CD4-positive, CD25-positive, alpha-beta regulatory T cell (primary cell): ENCODE results near the gene ATP8B1. TPM values are rescaled to one million over a fixed set of nuclear protein-coding genes. Genes with fewer than 3 reads are reported as not detected.
A peak's percentile ranks its signal among the peaks of the same experiment; 100 is the strongest.

Experiments used
- ATAC-seq, 2 donors: fragments of 150-1000 bp; cut with Tn5 transposase; one replicate each; pipeline ENCODE4 v1.10.0; 2021; ENCODE audit warnings: low read depth in 2 of 2, moderate number of reproducible peaks in 2 of 2, moderate library complexity in 1 of 2
- DNase-seq, 3 donors: peaks; one replicate each; pipeline versions ENCODE4 v3.0.0 to v3.0.0-alpha.2; 2012 to 2022; ENCODE audit warnings: mixed read lengths in 1 of 3
- H3K27ac ChIP-seq: one replicate; pipeline ENCODE4 v1.7.0; 2013; ENCODE audit warnings: mild to moderate bottlenecking, low read length; ENCODE audit not compliant: insufficient read depth, poor library complexity, severe bottlenecking
- H3K27me3 ChIP-seq: one replicate; pipeline ENCODE4 v1.7.0; 2013; ENCODE audit warnings: low read length; ENCODE audit not compliant: control insufficient read depth, insufficient read depth
- H3K36me3 ChIP-seq: one replicate; pipeline ENCODE4 v1.7.0; 2013; ENCODE audit warnings: mild to moderate bottlenecking, low read length, moderate library complexity; ENCODE audit not compliant: control insufficient read depth, insufficient read depth
- H3K4me1 ChIP-seq: 2 replicates; pipeline ENCODE4 v1.7.0; 2013; ENCODE audit warnings: mild to moderate bottlenecking, low read length; ENCODE audit not compliant: insufficient read depth, control insufficient read depth, poor library complexity, severe bottlenecking
- H3K4me3 ChIP-seq: one replicate; pipeline ENCODE4 v1.7.0; 2013; ENCODE audit warnings: low read depth, mild to moderate bottlenecking, low read length, moderate library complexity
- H3K9me3 ChIP-seq, 2 experiments: 1 replicate in 1 of 2; 2 replicates in 1 of 2; pipeline ENCODE4 v1.7.0; 2013; ENCODE audit warnings: low read length in 2 of 2, mild to moderate bottlenecking in 1 of 2, moderate library complexity in 1 of 2; ENCODE audit not compliant: control insufficient read depth in 2 of 2
- H3K27ac Mint-ChIP-seq, 3 donors: one replicate each; pipeline ENCODE4 v1.8.0; 2020 to 2022; ENCODE audit warnings: mild to moderate bottlenecking in 3 of 3, mixed read lengths in 3 of 3, moderate library complexity in 2 of 3
- H3K27me3 Mint-ChIP-seq: one replicate; pipeline ENCODE4 v1.8.0; 2022; ENCODE audit warnings: mild to moderate bottlenecking, mixed read lengths
- H3K36me3 Mint-ChIP-seq: one replicate; pipeline ENCODE4 v1.8.0; 2020; ENCODE audit warnings: mixed read lengths
- H3K4me1 Mint-ChIP-seq, 4 donors: one replicate each; pipeline ENCODE4 v1.8.0; 2020 to 2022; ENCODE audit warnings: mixed read lengths in 4 of 4, mild to moderate bottlenecking in 1 of 4
- H3K4me3 Mint-ChIP-seq, 4 donors: one replicate each; pipeline ENCODE4 v1.8.0; 2020 to 2022; ENCODE audit warnings: mild to moderate bottlenecking in 4 of 4, mixed read lengths in 4 of 4, moderate library complexity in 3 of 4
- H3K9me3 Mint-ChIP-seq, 7 donors: one replicate each; pipeline ENCODE4 v1.8.0; 2020 to 2022; ENCODE audit warnings: mixed read lengths in 7 of 7, mild to moderate bottlenecking in 3 of 7, moderate library complexity in 2 of 7
- polyA plus RNA-seq, 4 donors: library from polyadenylated mRNA; unstranded; fragments of 300-500 nt; fragmentation: Illumina TruSeq; gene quantifications; one replicate each; pipeline ENCODE4 v1.2.3, GENCODE V29; 2021
- total RNA-seq: library from RNA; stranded (reverse); gene quantifications from one replicate; pipeline ENCODE4 v1.2.3, GENCODE V29; 2022

ATP8B1 gene
- total and polyA plus RNA-seq, 5 donors from 2014 or later: 0.20 TPM; not detected in 4

GRCh38 chr18:57664568-57665165, 138.4 kb downstream of the ATP8B1 start:
- H3K4me1 Mint-ChIP-seq: peaks cover 24 to 57% (median 40%) of the 10 kb centered on the region in 4 donors
- peak overlapping the region in 1 of 3 donors; percentile 13 for H3K27ac Mint-ChIP-seq

GRCh38 chr18:57660961-57661360, 142.2 kb downstream of the ATP8B1 start:
- Mint-ChIP-seq H3K4me1 (peaks cover 16 to 57% (median 35%) of the 10 kb centered on the region in 4 donors), H3K27ac (no peak overlapping the region), H3K27me3 (no peaks in the 10 kb centered on the region), H3K36me3 (peaks cover 4% of the 10 kb centered on the region), H3K4me3 (no peak overlapping the region), H3K9me3 (peaks cover 0 to 1% (median 0%) of the 10 kb centered on the region in 7 donors)
- no peak for DNase-seq
- ATAC-seq: no peak
- Histone ChIP-seq H3K27me3 (no peaks in the 10 kb centered on the region), H3K4me1 (peaks cover 4% of the 10 kb centered on the region), H3K27ac (no peak overlapping the region), H3K9me3 (peaks cover 0 to under 1% of the 10 kb centered on the region in 2 experiments), H3K4me3 (no peak overlapping the region), H3K36me3 (no peaks in the 10 kb centered on the region)

More at GRCh38 chr18:57664568-57665165, 138.4 kb downstream of the ATP8B1 start:
- Histone ChIP-seq H3K27ac (no peak overlapping the region), H3K36me3 (no peaks in the 10 kb centered on the region), H3K9me3 (no peaks in the 10 kb centered on the region), H3K4me1 (peaks cover 9% of the 10 kb centered on the region), H3K4me3 (no peak overlapping the region), H3K27me3 (no peaks in the 10 kb centered on the region)
- DNase-seq (no peak), ATAC-seq (no peak)
- peaks cover 9% of the 10 kb centered on the region for H3K36me3 Mint-ChIP-seq
- peak overlapping the region in 2 of 4 donors; percentile 1 to 13 for H3K4me3 Mint-ChIP-seq
- no peaks in the 10 kb centered on the region for H3K27me3 Mint-ChIP-seq
- no peaks in the 10 kb centered on the region for H3K9me3 Mint-ChIP-seq

GRCh38 chr18:57659460-57660102, 143.5 kb downstream of the ATP8B1 start:
- ATAC-seq (no peak), DNase-seq (no peak)
- no peak overlapping the region for H3K27ac Mint-ChIP-seq
- no peaks in the 10 kb centered on the region for H3K27me3 ChIP-seq
- H3K9me3 ChIP-seq: peaks cover 9 to 13% of the 10 kb centered on the region in 2 experiments
- H3K4me3 Mint-ChIP-seq: no peak overlapping the region
- H3K27ac ChIP-seq: no peak overlapping the region
- H3K4me1 Mint-ChIP-seq: peaks cover 11 to 43% (median 24%) of the 10 kb centered on the region in 4 donors
- no peaks in the 10 kb centered on the region for H3K4me1 ChIP-seq
- peaks cover 7% of the 10 kb centered on the region for H3K36me3 ChIP-seq
- no peaks in the 10 kb centered on the region for H3K27me3 Mint-ChIP-seq
- H3K4me3 ChIP-seq: no peak overlapping the region
- H3K36me3 Mint-ChIP-seq: peaks cover 16% of the 10 kb centered on the region
- H3K9me3 Mint-ChIP-seq: peaks cover 0 to 11% (median 4%) of the 10 kb centered on the region in 7 donors

- H3K9me3 ChIP-seq: peaks cover 9 to 13% of the 10 kb centered on the region in 2 experiments
- Mint-ChIP-seq H3K4me1 (peaks cover 9 to 29% (median 15%) of the 10 kb centered on the region in 4 donors), H3K27ac (peak overlapping the region in 1 of 3 donors; percentile 7), H3K27me3 (no peaks in the 10 kb centered on the region), H3K4me3 (no peak overlapping the region), H3K9me3 (peaks cover 0 to 11% (median 4%) of the 10 kb centered on the region in 7 donors), H3K36me3 (peaks cover 24% of the 10 kb centered on the region)
- H3K4me1 ChIP-seq: no peaks in the 10 kb centered on the region
- no peak for ATAC-seq
- DNase-seq: no peak
- H3K36me3 ChIP-seq: peaks cover 7% of the 10 kb centered on the region
- no peak overlapping the region for H3K4me3 ChIP-seq
- H3K27ac ChIP-seq: no peak overlapping the region
- H3K27me3 ChIP-seq: no peaks in the 10 kb centered on the region
Measured at GRCh38 chr18:57657542-57657941, 145.6 kb downstream of the ATP8B1 start.

GRCh38 chr18:57655740-57656139, 147.4 kb downstream of the ATP8B1 start:
- Histone ChIP-seq H3K36me3 (peaks cover 7% of the 10 kb centered on the region), H3K9me3 (peaks cover 9 to 13% of the 10 kb centered on the region in 2 experiments), H3K27me3 (no peaks in the 10 kb centered on the region), H3K4me3 (no peak overlapping the region), H3K27ac (no peak overlapping the region), H3K4me1 (no peaks in the 10 kb centered on the region)
- Mint-ChIP-seq H3K27ac (no peak overlapping the region), H3K4me1 (peaks cover 9 to 18% (median 10%) of the 10 kb centered on the region in 4 donors), H3K4me3 (no peak overlapping the region), H3K27me3 (no peaks in the 10 kb centered on the region), H3K9me3 (peaks cover 0 to 11% (median 4%) of the 10 kb centered on the region in 7 donors), H3K36me3 (peaks cover 22% of the 10 kb centered on the region)
- DNase-seq (no peak), ATAC-seq (no peak)

GRCh38 chr18:57651914-57652313, 151.2 kb downstream of the ATP8B1 start:
- peaks cover 22% of the 10 kb centered on the region for H3K36me3 Mint-ChIP-seq
- Histone ChIP-seq H3K27ac (no peak overlapping the region), H3K4me1 (peaks cover 5% of the 10 kb centered on the region), H3K36me3 (peaks cover 7% of the 10 kb centered on the region), H3K9me3 (peaks cover 9 to 13% of the 10 kb centered on the region in 2 experiments), H3K27me3 (no peaks in the 10 kb centered on the region), H3K4me3 (no peak overlapping the region)
- H3K9me3 Mint-ChIP-seq: peaks cover 0 to 11% (median 3%) of the 10 kb centered on the region in 7 donors
- no peaks in the 10 kb centered on the region for H3K27me3 Mint-ChIP-seq
- no peak overlapping the region for H3K27ac Mint-ChIP-seq
- peaks cover 4 to 13% (median 11%) of the 10 kb centered on the region in 4 donors for H3K4me1 Mint-ChIP-seq
- DNase-seq (no peak), ATAC-seq (no peak)
- H3K4me3 Mint-ChIP-seq: no peak overlapping the region

- H3K36me3 ChIP-seq: peaks cover 1% of the 10 kb centered on the region
- Mint-ChIP-seq H3K36me3 (peaks cover 23% of the 10 kb centered on the region), H3K27me3 (no peaks in the 10 kb centered on the region), H3K4me3 (no peak overlapping the region), H3K27ac (peak overlapping the region in 1 of 3 donors; percentile 12), H3K4me1 (peaks cover 6 to 24% (median 18%) of the 10 kb centered on the region in 4 donors), H3K9me3 (peaks cover 0 to 2% (median 0%) of the 10 kb centered on the region in 7 donors)
- H3K4me1 ChIP-seq: peaks cover 5% of the 10 kb centered on the region
- no peak overlapping the region for H3K4me3 ChIP-seq
- H3K27ac ChIP-seq: no peak overlapping the region
- no peak for ATAC-seq
- no peaks in the 10 kb centered on the region for H3K27me3 ChIP-seq
- DNase-seq: peak in 1 of 3 donors; percentile 16
- peaks cover 0 to 2% of the 10 kb centered on the region in 2 experiments for H3K9me3 ChIP-seq
Measured at GRCh38 chr18:57649556-57650500, 153.3 kb downstream of the ATP8B1 start.
